ENCODE data around the gene EEIG2.

EEIG2 gene

GRCh38 chr1:108570998-108571401, 11.1 kb downstream of the EEIG2 start:
- H3K36me3 ChIP-seq (ENCODE audit: low read depth): no peaks in the 10 kb centered on the region
- no peak for DNase-seq (ENCODE audit: low spot score)
- H3K4me1 ChIP-seq (ENCODE audit: insufficient read depth, poor library complexity, severe bottlenecking): no peaks in the 10 kb centered on the region
- no peak for ATAC-seq (ENCODE audit: low read depth)
- H3K9me3 ChIP-seq (ENCODE audit: severe bottlenecking): no peaks in the 10 kb centered on the region
- TF ChIP-seq CTCF (IDR thresholded peaks at IDR 0.05; ENCODE audit: poor library complexity, severe bottlenecking): no peak
- no peak overlapping the region for H3K27ac ChIP-seq (ENCODE audit: poor library complexity, severe bottlenecking)
- H3K27me3 ChIP-seq (ENCODE audit: insufficient read depth, poor library complexity, severe bottlenecking): no peaks in the 10 kb centered on the region
- no peak overlapping the region for H3K4me3 ChIP-seq (ENCODE audit: severe bottlenecking)

GRCh38 chr1:108572182-108572581, 12.3 kb downstream of the EEIG2 start:
- Histone ChIP-seq H3K36me3 (ENCODE audit: low read depth) (no peaks in the 10 kb centered on the region), H3K4me3 (ENCODE audit: severe bottlenecking) (no peak overlapping the region), H3K27me3 (ENCODE audit: insufficient read depth, poor library complexity, severe bottlenecking) (no peaks in the 10 kb centered on the region), H3K4me1 (ENCODE audit: insufficient read depth, poor library complexity, severe bottlenecking) (no peaks in the 10 kb centered on the region), H3K9me3 (ENCODE audit: severe bottlenecking) (no peaks in the 10 kb centered on the region), H3K27ac (ENCODE audit: poor library complexity, severe bottlenecking) (no peak overlapping the region)
- DNase-seq (ENCODE audit: low spot score) (no peak), ATAC-seq (ENCODE audit: low read depth) (no peak)
- no peak for TF ChIP-seq CTCF (IDR thresholded peaks at IDR 0.05; ENCODE audit: poor library complexity, severe bottlenecking)

GRCh38 chr1:108573183-108573582, 13.3 kb downstream of the EEIG2 start:
- H3K36me3 ChIP-seq (ENCODE audit: low read depth): no peaks in the 10 kb centered on the region
- no peak for TF ChIP-seq CTCF (IDR thresholded peaks at IDR 0.05; ENCODE audit: poor library complexity, severe bottlenecking)
- no peak overlapping the region for H3K4me3 ChIP-seq (ENCODE audit: severe bottlenecking)
- H3K9me3 ChIP-seq (ENCODE audit: severe bottlenecking): no peaks in the 10 kb centered on the region
- H3K4me1 ChIP-seq (ENCODE audit: insufficient read depth, poor library complexity, severe bottlenecking): no peaks in the 10 kb centered on the region
- H3K27ac ChIP-seq (ENCODE audit: poor library complexity, severe bottlenecking): no peak overlapping the region
- ATAC-seq (ENCODE audit: low read depth) (no peak), DNase-seq (ENCODE audit: low spot score) (no peak)
- no peaks in the 10 kb centered on the region for H3K27me3 ChIP-seq (ENCODE audit: insufficient read depth, poor library complexity, severe bottlenecking)

- no peak for TF ChIP-seq CTCF (IDR thresholded peaks at IDR 0.05; ENCODE audit: poor library complexity, severe bottlenecking)
- DNase-seq (ENCODE audit: low spot score) (no peak), ATAC-seq (ENCODE audit: low read depth) (no peak)
- no peaks in the 10 kb centered on the region for H3K9me3 ChIP-seq (ENCODE audit: severe bottlenecking)
- no peak overlapping the region for H3K27ac ChIP-seq (ENCODE audit: poor library complexity, severe bottlenecking)
- H3K4me3 ChIP-seq (ENCODE audit: severe bottlenecking): no peak overlapping the region
- no peaks in the 10 kb centered on the region for H3K36me3 ChIP-seq (ENCODE audit: low read depth)
- no peaks in the 10 kb centered on the region for H3K27me3 ChIP-seq (ENCODE audit: insufficient read depth, poor library complexity, severe bottlenecking)
- no peaks in the 10 kb centered on the region for H3K4me1 ChIP-seq (ENCODE audit: insufficient read depth, poor library complexity, severe bottlenecking)
Observed at GRCh38 chr1:108574008-108574407, 14.1 kb downstream of the EEIG2 start.

GRCh38 chr1:108575375-108575774, 15.5 kb downstream of the EEIG2 start:
- Histone ChIP-seq H3K27me3 (ENCODE audit: insufficient read depth, poor library complexity, severe bottlenecking) (no peaks in the 10 kb centered on the region), H3K9me3 (ENCODE audit: severe bottlenecking) (no peaks in the 10 kb centered on the region), H3K4me1 (ENCODE audit: insufficient read depth, poor library complexity, severe bottlenecking) (no peaks in the 10 kb centered on the region), H3K4me3 (ENCODE audit: severe bottlenecking) (no peak overlapping the region), H3K36me3 (ENCODE audit: low read depth) (no peaks in the 10 kb centered on the region), H3K27ac (ENCODE audit: poor library complexity, severe bottlenecking) (no peak overlapping the region)
- DNase-seq (ENCODE audit: low spot score) (no peak), ATAC-seq (ENCODE audit: low read depth) (no peak)
- TF ChIP-seq CTCF (IDR thresholded peaks at IDR 0.05; ENCODE audit: poor library complexity, severe bottlenecking): no peak

Data from RWPE2 (cell line).